ENCODE measurements around the gene MACO1. TPM values are rescaled to one million over a fixed set of nuclear protein-coding genes. Genes with fewer than 3 reads are reported as not detected.
"Not testable (repeated sequence)": the region's sequence is repeated elsewhere in the genome, so short reads cannot be mapped to it uniquely, and the experiment has no call there.

The MACO1 gene
- total RNA-seq, 1 donor from 2014 or later, result 29.1 TPM

DNA sequence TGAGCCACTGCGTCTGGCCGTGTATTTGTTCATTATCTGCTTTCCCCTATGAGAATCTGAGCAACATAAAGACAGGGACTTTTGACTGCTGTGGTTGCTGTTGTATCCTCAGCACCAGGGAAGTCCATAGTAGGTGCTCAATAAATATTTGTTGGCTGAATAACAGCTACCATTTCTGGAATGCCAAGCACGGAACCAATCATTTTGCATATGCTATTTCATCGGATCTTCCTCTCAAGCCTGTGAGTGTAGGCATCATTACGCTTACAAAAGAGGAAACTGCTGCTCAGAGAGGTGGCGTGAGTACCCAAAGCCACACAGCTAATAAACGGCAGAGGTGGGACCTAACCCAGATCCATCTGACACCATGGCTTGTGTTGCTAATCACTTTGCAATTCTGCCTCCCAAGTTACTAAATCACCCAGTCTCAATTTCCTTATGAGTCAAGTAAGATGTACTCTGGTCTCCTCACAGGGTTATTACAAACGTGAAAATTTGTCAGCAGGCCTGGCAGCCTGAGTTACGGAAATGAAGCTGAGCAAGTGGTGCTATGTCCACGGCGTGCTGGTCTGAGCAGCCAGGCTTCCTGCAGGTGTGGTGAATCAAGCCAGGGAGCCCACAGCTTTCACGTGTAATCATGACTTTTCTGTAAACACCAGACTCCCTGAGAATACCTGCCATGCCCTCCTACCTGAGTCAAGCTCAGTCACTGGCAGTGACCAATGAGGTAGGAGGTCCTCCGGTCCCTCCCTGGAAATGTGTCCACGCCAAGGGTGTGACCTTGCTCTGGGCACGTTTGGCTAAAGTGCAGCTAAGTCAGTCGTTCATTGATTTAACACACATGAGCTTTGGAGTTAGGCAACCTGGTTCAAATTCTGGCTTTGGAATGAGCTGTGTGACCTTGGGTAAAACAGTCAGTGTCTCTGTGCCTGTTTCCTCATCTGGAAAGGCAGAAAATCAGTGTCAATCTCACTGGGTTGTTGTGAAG, 5.3 kb upstream of the MACO1 start:
- DNase-seq, result no peak

DNA sequence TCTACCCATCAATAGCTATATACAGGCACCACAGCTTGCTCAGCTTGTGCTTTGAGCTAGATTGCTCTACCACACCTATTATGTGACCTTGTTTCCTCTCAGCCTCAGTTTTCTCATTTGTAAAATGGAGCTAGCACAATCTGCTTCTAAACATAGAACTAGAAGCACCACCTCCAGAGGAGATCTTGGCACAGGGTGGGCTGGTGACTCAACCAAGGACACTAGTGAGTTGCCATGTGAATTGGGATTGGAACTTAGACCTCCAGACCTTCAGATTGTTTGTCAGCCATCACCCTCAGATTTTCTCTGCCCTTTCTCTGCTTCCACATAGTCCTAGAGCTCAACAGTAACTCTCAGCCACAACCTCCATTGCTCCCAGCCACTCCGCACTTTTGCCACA, 3.0 kb upstream of the MACO1 start:
- DNase-seq, result no peak

DNA sequence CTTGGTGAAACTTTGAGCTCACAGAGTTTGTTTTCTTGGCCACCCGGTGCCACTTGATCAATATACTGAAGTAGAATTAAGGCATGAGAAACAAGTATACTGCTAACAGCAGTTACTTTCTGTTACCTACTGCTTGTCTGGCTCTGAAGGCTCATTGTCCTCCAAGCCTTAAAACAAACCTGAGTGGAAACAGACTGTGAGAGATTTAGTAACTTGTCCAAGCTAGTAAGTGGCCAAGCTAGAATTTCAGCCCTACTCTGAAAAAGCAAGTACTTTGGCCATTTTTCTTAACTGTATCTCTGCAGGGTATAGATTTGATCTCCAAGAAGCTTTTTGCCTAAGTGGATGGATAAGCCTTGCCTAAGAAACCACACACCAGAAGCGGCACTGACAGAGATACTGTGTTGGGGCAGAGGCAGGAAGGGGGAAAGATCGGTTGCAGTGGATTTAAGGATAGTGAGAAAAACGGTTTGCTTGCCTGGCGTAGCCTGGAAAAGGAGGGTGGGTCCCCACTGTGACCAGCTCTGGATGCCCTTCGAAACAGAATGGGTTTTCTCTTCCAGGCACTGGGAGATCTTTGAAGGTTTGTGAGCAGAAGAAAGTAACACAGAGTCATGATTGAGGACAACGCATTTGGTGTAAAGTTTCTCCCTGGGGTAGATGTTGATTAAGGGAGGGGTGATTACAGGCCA, 2.1 kb upstream of the MACO1 start:
- DNase-seq, result no peak

DNA sequence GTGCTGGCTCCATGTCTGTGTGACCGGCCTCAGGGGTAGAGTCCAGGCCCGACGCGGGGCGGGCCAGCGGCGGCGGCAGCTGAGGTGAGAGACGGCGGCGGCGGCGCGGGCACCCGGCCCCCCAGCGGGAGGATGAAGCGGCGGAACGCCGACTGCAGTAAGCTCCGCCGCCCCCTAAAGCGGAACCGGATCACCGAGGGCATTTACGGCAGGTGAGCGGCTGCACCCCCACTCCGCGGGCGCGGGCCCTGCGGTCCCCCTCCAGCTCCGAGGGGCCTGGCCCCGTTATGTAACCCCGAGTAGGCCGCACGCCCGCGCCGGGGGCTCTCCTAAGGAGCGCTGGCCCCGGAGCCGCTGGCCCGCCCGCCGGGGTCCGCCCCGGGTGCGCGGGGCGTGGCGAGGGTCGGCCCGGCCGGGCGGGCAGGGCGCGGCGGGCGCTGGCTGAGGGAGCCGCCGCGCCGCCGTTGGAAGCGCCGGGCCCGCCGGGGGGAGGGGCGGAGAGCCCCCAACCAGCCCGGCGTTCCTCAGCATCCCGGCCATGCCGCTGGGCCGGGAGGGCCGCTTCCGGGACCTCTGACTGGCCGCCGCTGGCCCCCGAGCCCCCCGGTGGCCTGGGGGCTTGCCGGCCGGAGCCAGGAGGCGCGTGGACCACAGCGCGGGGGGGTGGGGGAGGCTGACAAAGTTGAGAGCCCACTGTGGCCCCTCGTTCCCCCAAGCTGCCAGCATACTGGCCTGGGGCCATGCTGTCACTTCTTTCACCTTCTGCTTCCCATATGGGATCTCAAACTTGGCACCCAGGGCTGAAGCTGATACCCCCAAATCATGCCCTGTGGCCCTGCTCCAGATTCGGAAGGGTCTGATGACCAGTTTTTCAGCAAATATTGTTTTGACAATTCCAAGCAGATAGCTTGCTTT, 527 bp downstream of the MACO1 start:
- no peak for DNase-seq

DNA sequence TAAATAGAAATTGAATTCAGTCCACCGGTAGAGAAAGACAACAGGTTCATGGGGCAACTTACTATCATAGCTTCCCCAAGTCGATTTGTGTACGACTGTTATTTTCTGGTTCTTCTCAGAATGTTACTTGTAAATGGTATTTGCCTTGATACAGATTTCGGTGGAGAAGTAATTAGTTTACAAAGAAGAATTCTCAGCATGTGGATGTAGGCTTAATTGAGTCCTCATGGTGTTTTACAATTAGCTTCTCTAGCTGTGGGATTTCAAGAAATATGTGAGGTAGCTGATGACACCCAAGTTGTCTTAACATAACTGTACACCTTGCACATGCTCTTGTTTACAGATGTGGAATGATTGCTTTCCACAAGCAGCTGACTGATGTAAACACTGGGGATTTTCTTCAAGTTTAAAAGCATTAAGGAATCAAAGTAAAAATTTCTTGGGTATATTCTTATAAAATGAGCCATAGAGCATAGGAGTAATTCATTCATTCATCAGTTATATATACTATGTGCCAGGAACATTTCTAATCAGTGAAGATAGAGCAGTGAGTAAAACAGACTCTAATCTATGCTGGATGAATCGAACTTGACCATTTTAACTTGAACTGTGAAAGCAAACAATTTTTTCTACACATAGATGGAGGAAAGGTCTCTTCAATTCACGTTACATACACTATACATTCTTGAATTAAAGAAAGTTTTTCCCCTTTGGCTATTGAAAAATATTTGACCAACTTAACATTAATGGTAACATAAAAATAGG, 1.4 kb downstream of the MACO1 start:
- DNase-seq, result no peak

DNA sequence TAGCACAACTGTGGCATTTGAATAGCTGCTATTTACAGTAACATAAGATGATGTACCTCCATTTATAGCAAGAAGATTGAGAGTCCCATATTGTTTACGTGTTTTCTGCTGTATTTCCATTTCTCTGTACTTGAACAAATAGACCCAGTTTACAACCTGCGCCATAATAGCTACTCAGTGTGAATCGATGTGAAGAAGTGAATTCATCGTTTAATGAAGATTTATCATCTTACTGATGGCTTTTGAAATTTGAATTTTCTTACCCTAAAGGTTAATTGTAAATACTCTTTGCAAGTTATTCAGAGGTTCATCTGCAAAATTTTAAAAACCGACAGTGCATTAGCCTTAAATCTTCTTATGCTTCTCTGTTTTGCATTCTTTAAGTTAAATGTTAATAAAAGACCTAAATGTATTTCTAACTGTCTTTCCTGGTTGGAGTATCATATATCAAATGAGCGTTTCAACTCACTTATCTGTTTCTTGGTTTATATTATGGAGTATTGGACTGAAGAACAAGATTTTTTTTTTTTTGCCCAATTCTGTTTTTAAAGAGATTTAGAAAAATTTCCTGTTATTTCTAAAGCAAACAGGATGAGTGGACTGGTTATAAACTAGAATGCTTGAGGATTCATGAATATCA, 2.2 kb downstream of the MACO1 start:
- no peak for DNase-seq

DNA sequence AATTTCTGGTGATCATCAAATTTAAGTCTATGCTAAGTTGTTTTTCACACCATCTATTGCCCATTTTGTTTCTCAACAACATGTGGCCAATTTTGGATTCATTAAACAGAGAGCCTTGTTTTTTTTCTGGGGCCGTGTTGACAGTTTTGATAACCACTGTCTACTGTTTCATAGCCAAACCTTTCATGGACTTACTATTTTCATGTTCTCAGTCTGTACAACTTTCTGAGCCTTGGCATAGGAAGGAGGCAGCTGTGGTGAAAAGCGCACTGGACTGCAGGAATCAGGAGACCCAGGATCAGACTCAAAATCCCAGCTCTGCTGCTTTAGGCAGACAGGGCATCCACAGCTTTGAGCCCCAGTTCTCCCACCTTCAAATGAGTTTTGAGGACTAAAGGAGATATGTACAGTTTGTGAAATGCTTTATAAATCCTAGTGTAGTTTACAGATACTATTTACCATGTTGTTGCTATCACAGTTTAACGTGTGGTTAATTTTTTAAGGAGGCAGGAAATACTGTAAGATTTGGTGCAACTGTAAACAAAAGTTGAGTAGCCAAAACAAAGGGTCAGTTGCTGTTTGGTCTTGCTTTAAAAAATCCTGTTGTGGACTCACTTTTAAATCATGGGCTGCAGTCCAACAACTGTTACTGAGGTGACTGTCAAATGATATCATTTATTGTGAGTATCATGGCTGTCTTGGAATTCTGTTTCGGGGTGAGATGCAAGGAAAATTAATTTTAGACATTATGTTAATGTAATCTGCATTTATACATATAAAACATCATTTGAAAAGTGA, 2.9 kb downstream of the MACO1 start:
- no peak for DNase-seq

DNA sequence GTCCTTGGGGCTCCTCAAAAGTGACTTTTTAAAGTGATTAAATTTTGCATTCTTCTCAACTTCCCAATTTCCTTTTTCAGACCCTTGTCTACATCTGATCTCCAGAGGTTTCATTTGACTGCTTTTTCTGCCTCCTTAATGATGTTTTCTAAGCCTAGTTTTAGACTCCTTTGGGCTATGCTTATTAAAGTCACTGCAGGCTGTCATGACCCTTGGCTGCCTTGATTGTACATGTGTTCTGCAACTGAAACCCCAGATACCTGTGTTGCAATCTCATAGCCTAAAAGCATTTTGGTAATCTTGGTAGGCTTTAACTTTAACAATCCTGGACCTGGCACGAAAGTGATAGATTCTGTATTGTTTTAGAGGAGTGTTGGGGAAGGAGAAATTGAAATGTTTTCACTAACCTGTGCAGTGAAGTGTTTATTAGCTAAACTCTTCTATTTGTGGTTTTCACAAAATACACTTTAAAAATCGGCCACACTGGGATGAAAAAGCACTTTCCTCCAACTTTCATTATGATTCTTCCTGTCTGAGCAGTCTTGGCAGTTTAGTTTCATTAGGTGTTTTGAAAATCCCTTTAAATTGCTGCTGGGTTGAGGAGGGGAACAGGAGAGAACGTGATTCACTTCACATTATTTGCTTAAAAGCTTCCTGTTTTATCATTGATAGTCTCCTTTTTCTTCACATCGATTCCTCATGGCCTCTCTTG, 4.9 kb downstream of the MACO1 start:
- DNase-seq, result no peak

DNA sequence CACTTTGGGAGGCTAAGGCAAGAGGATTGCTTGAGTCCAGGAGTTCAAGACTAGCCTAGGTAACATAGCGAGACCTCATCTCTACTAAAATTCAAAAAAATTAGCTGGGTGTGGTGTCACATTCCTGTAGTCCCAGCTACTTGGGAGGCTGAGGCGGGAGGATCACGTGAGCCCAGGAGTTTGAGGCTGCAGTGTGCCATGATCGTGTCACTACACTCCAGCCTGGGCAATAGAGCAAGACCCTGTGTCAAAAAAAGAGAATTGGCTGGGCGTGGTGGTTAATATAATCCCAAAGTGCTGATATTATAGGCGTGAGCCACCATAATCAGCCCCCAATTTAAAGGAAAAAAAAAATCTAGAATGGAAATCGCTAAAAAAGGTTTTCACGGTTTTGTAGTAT, 7.0 kb downstream of the MACO1 start:
- DNase-seq, result no peak

DNA sequence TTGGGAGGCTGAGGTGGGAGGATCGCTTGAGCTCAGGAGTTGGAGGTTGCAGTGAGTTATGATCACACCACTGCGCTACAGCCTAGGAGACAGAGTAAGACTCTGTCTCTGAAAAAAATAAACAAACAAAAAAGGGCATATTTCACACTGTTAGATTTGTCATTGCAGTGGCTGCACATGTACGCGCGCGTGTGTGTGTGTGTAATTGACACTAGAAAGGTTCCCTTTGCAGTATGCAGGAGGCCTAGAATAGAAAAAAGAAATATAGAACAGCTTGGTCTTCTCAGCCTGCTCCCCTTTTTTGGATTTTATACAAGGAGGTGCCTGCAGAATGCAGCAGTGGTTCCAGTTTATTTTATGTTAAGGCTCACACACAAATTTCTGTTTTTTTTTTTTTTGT, 8.6 kb downstream of the MACO1 start:
- no peak for DNase-seq

DNA sequence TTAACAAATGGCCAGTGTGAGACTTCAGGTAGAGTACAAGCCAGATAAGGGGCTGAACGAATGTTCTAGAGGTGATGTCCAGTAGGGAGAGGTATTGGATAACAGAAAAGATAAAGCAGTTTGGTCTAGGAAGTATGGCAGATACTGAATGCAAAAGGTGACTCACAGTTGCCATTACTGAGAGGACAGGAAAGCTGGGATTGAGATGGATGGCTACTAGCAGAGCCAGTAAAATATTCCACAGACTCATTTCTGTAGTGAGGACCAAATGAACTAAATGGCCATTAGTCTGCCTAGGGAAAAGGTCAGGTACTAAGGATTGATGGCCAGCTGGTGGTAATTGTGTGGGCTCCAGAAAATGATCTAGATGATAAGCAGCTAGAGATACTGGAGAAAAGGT, 11.5 kb downstream of the MACO1 start:
- peak; percentile 86 for DNase-seq

DNA sequence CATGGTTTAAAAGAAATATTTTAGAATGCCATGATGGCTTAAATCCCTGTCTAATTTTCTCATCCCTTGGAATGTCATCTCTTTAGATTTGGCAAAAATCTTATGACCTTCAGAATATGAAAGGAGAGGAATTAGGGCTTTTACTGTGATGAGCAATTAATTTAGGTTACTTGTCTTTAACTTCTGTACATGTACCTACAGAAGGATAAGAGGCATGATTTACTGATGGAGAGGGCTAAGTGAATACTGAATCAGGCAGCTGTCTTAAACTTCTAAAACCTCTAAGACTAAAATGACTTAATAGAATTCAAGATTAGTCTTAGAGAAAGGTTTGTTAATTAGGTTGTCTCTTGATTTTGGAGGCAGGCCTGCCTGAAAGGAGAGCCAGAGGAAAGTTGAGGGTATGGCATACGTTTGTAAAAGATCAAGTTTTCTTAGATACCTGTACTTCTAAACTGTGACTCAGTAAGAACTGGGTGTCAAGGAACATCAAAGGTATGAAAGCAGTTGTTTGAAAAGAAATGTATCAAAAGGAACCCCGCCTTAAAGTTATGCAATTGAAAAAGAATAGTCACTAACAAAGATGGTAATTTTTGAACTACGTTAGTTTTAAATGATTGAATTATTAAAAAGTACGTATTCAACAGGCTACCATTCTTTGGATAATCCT, 12.5 kb downstream of the MACO1 start:
- no peak for DNase-seq

DNA sequence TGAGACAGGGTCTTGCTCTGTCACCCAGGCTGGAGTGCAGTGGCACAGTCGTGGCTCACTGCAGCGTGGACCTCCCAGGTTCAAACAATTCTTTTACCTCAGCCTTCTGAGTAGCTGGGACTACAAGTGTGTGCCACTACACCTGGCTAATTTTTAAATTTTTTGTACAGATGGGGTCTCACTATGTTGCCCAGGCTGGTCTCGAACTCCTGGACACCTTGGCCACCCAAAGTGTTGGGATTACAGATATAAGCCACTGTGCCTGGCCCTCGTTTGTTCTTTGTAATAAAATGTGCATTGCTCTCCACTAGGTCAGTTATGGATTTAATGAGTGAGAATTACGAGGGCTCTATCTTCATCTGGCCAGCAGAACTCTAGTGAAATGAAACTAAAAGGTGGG, 13.9 kb downstream of the MACO1 start:
- not testable (repeated sequence) for DNase-seq

DNA sequence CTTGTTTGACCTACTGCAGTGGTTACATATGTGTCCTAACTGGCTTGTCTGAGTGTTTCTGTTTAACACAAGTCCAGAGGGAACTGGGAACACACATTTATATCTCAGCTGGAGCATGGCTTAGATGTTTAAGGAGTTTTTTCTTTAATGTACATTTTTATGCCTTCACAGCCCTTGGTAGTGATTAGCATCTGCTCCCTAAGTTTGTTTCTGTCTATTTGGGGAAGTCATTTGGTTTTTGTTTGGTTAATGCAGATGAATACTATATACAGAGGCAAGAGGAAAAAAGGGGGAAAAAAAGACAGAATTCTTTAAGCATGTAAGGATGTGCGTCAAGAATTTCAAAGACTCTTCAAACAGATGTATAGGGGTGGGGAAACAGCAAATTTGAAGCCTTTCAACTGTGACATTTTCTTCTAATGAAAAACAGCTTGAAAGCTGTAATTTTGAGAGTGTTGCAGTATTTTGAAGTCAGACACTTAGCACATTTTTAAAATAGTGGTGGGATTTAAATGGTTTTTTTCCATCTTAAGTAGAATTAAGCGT, 15.4 kb downstream of the MACO1 start:
- DNase-seq, result no peak

DNA sequence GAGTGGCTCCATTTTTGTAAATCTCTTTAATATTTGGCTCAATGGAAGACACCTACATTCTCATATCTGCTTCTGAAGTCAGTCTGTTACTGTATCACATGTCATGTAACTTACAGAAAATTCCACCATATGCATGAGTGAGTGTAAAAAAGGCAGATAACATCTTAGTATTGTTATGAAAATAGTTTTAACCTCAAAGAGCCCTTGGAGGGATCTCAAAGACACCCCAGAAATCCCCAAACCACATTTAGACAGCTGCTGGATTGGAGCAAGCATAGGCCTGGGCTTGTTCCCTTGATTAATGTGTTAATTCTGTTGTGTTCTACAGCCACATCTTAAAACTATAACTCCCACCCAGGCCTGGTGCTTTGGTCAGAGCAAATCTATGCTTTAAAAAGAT, 16.9 kb downstream of the MACO1 start:
- no peak for DNase-seq

DNA sequence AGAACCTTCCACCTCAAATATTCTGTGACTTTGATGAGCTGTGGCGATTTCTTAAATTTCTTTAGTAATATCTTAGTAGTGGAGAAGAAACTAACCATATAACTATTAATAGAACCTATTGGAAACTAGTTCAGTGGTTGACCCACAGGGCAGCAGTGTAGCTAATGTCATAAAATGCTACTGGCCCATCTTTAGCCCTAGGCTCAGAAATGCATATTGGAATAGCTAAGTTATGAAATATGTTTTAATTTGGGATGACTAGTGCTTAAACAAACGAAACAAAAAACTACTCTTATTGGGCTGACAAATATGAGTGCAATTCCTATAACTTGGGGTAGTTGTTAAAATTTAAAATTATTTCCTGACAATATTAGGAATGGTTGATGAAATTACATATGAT, 20.2 kb downstream of the MACO1 start:
- DNase-seq, result no peak

DNA sequence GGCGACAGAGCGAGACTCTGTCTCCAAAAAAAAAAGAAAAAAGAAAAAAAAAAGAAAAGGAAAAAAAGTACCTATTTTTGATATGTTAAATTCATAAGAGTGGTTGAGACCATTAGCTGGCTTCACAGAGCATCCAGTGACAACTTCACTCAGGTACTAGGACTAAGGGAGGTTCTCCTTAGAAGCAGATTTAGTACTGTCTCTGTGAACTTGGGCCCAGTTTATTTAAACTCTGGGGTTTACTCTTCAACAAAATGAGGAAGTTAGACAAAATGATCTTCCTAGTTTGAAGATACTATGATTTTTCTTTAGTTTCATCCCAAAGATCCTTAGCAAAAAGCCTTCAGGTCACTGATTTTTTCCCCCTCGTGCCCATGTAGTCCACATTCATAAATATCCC, 21.2 kb downstream of the MACO1 start:
- DNase-seq, result no peak

DNA sequence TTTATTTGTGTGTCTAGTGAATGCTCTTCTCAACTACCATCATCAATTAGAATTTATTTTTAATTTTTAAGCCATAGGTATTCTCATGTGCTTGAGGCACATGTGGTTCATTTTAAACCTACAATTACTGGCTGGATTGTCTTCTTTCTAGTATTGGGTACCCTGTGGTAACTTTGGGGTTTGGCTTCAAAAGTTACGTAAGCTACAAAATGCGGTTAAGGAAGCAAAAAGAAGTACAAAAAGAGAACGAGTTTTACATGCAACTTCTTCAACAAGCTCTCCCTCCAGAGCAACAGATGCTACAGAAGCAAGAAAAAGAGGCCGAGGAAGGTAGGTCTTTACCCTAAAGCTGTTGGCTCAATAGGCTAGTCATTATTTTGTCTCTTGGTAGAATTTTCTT, 25.8 kb downstream of the MACO1 start:
- DNase-seq, result no peak

All from dermis blood vessel endothelial cell (primary cell).